GM19328 (cell line): ENCODE measurements around the gene ADGRG3.
"Not testable (repeated sequence)": the region's sequence is repeated elsewhere in the genome, so short reads cannot be mapped to it uniquely, and the experiment has no call there.

ENCODE experiments used
- ATAC-seq: cut with Tn5 transposase; IDR thresholded peaks from one replicate; pipeline ENCODE4 v1.9.1; 2021; ENCODE audit warnings: mild to moderate bottlenecking, moderate library complexity; ENCODE audit not compliant: unreplicated experiment

Gene ADGRG3

GRCh38 chr16:57712569-57712968 is 44.5 kb downstream of the ADGRG3 start:
- ATAC-seq: not testable (repeated sequence)

- no peak for ATAC-seq
Observed at GRCh38 chr16:57713596-57713995, 45.5 kb downstream of the ADGRG3 start.

- no peak for ATAC-seq
Observed at GRCh38 chr16:57714047-57714446, 45.9 kb downstream of the ADGRG3 start.

- ATAC-seq: no peak
Observed at GRCh38 chr16:57720142-57720575, 52.1 kb downstream of the ADGRG3 start.

GRCh38 chr16:57721356-57722209 is 53.5 kb downstream of the ADGRG3 start:
- no peak for ATAC-seq

- ATAC-seq: no peak
Observed at GRCh38 chr16:57722210-57722499, 54.0 kb downstream of the ADGRG3 start.

GRCh38 chr16:57722651-57723050 is 54.5 kb downstream of the ADGRG3 start:
- ATAC-seq: no peak

GRCh38 chr16:57723170-57723569 is 55.1 kb downstream of the ADGRG3 start:
- no peak for ATAC-seq

- ATAC-seq: no peak
Observed at GRCh38 chr16:57724531-57724930, 56.4 kb downstream of the ADGRG3 start.

- no peak for ATAC-seq
Observed at GRCh38 chr16:57725151-57725550, 57.0 kb downstream of the ADGRG3 start.

- ATAC-seq: no peak
Observed at GRCh38 chr16:57725554-57725953, 57.4 kb downstream of the ADGRG3 start.

GRCh38 chr16:57725976-57726375 is 57.9 kb downstream of the ADGRG3 start:
- no peak for ATAC-seq

GRCh38 chr16:57726433-57726947 is 58.4 kb downstream of the ADGRG3 start:
- no peak for ATAC-seq

- ATAC-seq: no peak
Observed at GRCh38 chr16:57727610-57728009, 59.5 kb downstream of the ADGRG3 start.

- ATAC-seq: no peak
Observed at GRCh38 chr16:57728336-57729181, 60.5 kb downstream of the ADGRG3 start.

GRCh38 chr16:57729182-57729484 is 61.0 kb downstream of the ADGRG3 start:
- ATAC-seq: no peak

GRCh38 chr16:57729852-57730251 is 61.7 kb downstream of the ADGRG3 start:
- ATAC-seq: not testable (repeated sequence)

- ATAC-seq: no peak
Observed at GRCh38 chr16:57730771-57731730, 62.9 kb downstream of the ADGRG3 start.

GRCh38 chr16:57732037-57732436 is 63.9 kb downstream of the ADGRG3 start:
- no peak for ATAC-seq

- ATAC-seq: no peak
Observed at GRCh38 chr16:57732714-57733113, 64.6 kb downstream of the ADGRG3 start.
